Esophagus muscularis mucosa (tissue), 4 donors: ENCODE results near the gene ADAMTS2.

Source experiments
- CTCF ChIP-seq, 3 experiments: fragments of 200-600 bp in 2 of 3; fragments of 450-650 bp in 1 of 3; sonication (generic) in 2 of 3; IDR thresholded peaks; one replicate each; pipeline ENCODE4 v1.5.1; 2017 to 2019; ENCODE audit warnings: antibody characterized with exemption in 3 of 3, mild to moderate bottlenecking in 2 of 3, moderate library complexity in 1 of 3
- EP300 ChIP-seq: sonication (generic); formaldehyde crosslinking; IDR thresholded peaks from one replicate; pipeline ENCODE4 v1.6.1; 2017; ENCODE audit warnings: antibody characterized with exemption
- POLR2A ChIP-seq: fragments of 450-650 bp; IDR thresholded peaks from one replicate; pipeline ENCODE4 v1.6.1; 2017; ENCODE audit warnings: antibody characterized with exemption, moderate library complexity, mild to moderate bottlenecking, low read depth
- POLR2AphosphoS5 ChIP-seq, 2 donors: sonication (generic); formaldehyde crosslinking; IDR thresholded peaks; one replicate each; pipeline ENCODE4 v1.6.1; 2017; ENCODE audit warnings: antibody characterized with exemption in 2 of 2

GRCh38 chr5:179221877-179222220, 123.4 kb downstream of the ADAMTS2 start:
- no peak for TF ChIP-seq CTCF (IDR thresholded peaks at IDR 0.05)
- TF ChIP-seq POLR2A: no peak
- no peak for TF ChIP-seq EP300
- no peak for TF ChIP-seq POLR2AphosphoS5 (IDR thresholded peaks at IDR 0.05)
